ENCODE data around the gene UPF1. TPM values are rescaled to one million over a fixed set of nuclear protein-coding genes. Genes with fewer than 3 reads are reported as not detected.

The UPF1 gene
- total and polyA plus RNA-seq, 12 donors: 27.6 to 141 (median 72.3) TPM

DNA sequence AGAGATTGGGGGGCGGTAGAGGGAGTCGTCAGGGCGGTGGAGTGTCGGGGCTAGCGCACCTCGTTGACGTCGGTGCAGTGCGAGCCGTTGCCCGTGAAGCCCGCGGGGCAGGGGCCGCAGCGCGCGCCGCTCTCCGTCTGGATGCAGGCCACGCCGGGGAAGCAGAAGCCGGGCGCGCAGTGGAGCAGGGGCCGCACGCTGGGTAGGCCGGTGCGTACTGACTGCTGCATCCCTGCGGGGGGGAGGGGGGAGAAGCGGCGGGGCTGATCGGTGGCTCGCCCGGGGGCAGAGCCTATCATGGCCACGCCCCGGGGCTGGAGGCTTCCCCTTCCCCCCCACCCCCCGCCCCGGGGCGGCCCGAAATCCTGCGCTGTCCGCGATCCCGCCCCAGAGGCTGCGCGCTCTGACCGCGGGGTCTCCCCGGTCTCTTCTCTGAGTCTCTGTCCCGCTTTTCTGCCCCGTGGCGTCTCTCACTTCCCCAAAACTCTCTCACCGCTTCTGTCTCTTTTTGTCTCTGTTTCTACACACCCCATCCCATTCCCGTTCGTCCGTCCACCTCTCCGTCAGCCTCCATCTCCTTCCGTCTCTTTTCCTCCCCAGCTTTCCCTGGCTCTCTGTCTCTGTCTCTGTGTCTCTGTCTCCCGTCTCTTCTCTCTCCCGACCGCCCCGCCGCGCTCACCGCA is 41.7 kb upstream of the UPF1 start:
- peaks cover 3 to 13% of the 10 kb centered on the region in 2 donors for H3K4me1 ChIP-seq (replicated peaks in 1 of 2)
- intact Hi-C loops (cut with DNase I): no loop called here
- no peak overlapping the region for H3K27ac ChIP-seq

DNA sequence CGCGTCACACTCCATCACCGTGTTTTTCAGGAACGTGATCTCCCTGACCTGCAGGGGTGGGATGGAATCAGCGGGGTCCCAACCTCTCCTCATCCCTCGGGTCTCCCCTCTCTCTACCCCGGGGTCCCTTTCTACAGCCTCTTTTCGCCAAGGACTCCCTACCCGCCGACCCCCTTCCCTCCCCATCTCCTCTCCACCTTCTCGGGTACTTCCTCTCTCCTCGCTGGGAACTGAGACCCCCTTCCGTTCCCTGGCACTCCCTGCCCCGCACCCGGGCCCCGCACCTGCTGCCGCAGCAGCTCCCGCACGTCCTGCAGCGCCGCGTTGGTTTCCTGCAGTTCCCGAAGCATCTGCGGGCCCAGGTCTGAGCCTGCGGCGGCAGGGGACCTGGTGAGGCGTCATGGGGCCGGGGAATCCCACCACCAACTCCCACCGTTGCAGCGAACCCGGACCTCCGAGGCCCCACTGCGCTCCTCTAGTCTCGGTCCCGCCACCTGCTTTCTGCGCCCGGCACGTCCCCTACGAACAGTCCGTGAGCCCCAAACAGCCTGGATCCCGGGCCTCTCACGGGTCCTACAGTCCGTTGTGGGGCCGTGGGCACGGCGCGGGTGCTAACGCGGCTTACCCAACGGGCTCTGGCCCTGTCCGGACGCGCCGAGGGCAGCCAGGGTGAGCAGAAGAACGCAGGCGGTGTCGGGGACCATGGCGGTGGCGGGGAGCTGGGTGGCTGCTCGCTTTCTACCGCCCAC is 41.0 kb upstream of the UPF1 start, which contains the start of gene COMP:
Gene COMP (minus strand): TSS at position 740 of the 749 bp plus-strand sequence. CDS start 36 bp downstream, at position 704.
- H3K4me1 ChIP-seq (replicated peaks in 1 of 2): peaks cover 3 to 13% of the 10 kb centered on the region in 2 donors
- H3K4me3 ChIP-seq: peak within 1 kb of the TSS in 1 of 4 donors; percentile 32
- no peaks in the 10 kb centered on the region for H3K36me3 ChIP-seq (replicated peaks in 1 of 2)
- no peaks in the 10 kb centered on the region for H3K9me3 ChIP-seq (replicated peaks in 1 of 3)
- 1 to 4% (median 3%) methylated on average over 23 to 61 of the region's 61 CpGs for WGBS, 4 donors
- no peak within 1 kb of the TSS for H3K27ac ChIP-seq
- intact Hi-C loops (cut with DNase I): no loop called here
- TF ChIP-seq, protein P1, sequence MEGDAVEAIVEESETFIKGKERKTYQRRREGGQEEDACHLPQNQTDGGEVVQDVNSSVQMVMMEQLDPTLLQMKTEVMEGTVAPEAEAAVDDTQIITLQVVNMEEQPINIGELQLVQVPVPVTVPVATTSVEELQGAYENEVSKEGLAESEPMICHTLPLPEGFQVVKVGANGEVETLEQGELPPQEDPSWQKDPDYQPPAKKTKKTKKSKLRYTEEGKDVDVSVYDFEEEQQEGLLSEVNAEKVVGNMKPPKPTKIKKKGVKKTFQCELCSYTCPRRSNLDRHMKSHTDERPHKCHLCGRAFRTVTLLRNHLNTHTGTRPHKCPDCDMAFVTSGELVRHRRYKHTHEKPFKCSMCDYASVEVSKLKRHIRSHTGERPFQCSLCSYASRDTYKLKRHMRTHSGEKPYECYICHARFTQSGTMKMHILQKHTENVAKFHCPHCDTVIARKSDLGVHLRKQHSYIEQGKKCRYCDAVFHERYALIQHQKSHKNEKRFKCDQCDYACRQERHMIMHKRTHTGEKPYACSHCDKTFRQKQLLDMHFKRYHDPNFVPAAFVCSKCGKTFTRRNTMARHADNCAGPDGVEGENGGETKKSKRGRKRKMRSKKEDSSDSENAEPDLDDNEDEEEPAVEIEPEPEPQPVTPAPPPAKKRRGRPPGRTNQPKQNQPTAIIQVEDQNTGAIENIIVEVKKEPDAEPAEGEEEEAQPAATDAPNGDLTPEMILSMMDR (IDR thresholded peaks at IDR 0.05): no peak
- TF ChIP-seq POLR2A (IDR thresholded peaks at IDR 0.05): no peak
- no peak for DNase-seq
- peaks cover 59% of the 10 kb centered on the region for H3K27me3 ChIP-seq

More for the DNA sequence above, 41.7 kb upstream of the UPF1 start:
- no peaks in the 10 kb centered on the region for H3K36me3 ChIP-seq (replicated peaks in 1 of 2)
- H3K4me3 ChIP-seq: peak overlapping the region in 2 of 4 donors; percentile 4 to 32
- TF ChIP-seq, protein P1 (IDR thresholded peaks at IDR 0.05): no peak
- no peak for TF ChIP-seq POLR2A (IDR thresholded peaks at IDR 0.05)
- peaks cover 54% of the 10 kb centered on the region for H3K27me3 ChIP-seq
- no peaks in the 10 kb centered on the region for H3K9me3 ChIP-seq (replicated peaks in 1 of 3)
- peak in 1 of 7 donors; percentile 42 for DNase-seq
- 1 to 3% (median 2%) methylated on average over 24 to 60 of the region's 65 CpGs for WGBS, 4 donors

DNA sequence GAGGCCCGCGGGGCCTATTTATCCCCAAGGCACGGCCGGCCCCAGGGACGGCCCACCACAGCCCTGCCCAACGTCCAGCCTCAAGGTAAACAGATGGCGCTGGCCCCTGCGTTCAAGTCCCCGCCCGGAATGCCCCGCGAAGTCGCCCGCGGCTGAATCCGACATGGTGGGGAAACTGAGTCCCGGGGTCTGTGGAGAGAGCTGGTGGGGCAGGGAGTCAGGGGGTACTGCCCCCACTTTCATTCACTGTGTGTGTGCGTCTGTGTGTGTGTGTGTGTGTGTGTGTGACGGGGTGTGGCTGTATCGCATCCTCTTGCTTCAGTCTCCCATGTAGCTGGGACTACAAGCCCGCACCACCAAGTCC is 40.5 kb upstream of the UPF1 start:
- TF ChIP-seq, protein P1 (IDR thresholded peaks at IDR 0.05): no peak
- no peak for TF ChIP-seq POLR2A (IDR thresholded peaks at IDR 0.05)
- 20 to 78% (median 41%) methylated on average over 3 to 21 of the region's 21 CpGs for WGBS, 4 donors
- H3K36me3 ChIP-seq (replicated peaks in 1 of 2): no peaks in the 10 kb centered on the region
- no peak overlapping the region for H3K4me3 ChIP-seq
- intact Hi-C loops (cut with DNase I): no loop called here
- DNase-seq: no peak
- H3K4me1 ChIP-seq (replicated peaks in 1 of 2): peaks cover 3 to 13% of the 10 kb centered on the region in 2 donors
- peaks cover 64% of the 10 kb centered on the region for H3K27me3 ChIP-seq
- H3K27ac ChIP-seq: no peak overlapping the region
- no peaks in the 10 kb centered on the region for H3K9me3 ChIP-seq (replicated peaks in 1 of 3)

DNA sequence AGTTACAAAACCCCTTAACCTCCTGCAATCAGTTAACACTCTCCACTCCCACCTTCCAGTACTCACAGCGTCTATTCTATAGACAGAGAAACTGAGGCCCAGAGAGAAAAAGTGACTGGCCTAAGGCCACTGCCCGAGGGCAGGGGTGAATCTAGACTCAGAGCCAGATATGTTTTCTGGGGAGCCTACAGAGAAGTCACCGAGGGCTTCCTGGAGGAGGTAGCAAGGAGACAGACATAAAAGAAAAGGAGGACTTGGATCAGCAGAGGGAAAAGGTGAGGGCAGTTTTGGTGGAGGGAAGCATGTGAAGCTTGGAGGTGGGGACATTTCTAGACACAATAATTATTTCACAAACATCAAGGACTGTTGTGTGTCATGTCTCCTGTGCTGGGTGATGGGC is 39.1 kb upstream of the UPF1 start:
- Histone ChIP-seq H3K4me3 (no peak overlapping the region), H3K36me3 (replicated peaks in 1 of 2) (no peaks in the 10 kb centered on the region), H3K27ac (no peak overlapping the region), H3K27me3 (peaks cover 61% of the 10 kb centered on the region), H3K9me3 (replicated peaks in 1 of 3) (no peaks in the 10 kb centered on the region), H3K4me1 (replicated peaks in 1 of 2) (peaks cover 3 to 13% of the 10 kb centered on the region in 2 donors)
- no peak for DNase-seq
- intact Hi-C loops (cut with DNase I): no loop called here
- no peak for TF ChIP-seq POLR2A (IDR thresholded peaks at IDR 0.05)
- TF ChIP-seq, protein P1 (IDR thresholded peaks at IDR 0.05): no peak
- WGBS, 4 donors: 73 to 85% (median 79%) methylated on average over 3 of the region's 3 CpGs

All from adrenal gland (tissue), 12 donors.